Stimulated activated CD8-positive, alpha-beta memory T cell treated with anti-CD3 and anti-CD28 coated beads, Interleukin-12 subunit alpha, Interleukin-12 subunit beta, amount 100 ng/mL, for 4 hours (primary cell): ENCODE data around the gene SNAI1.

Source experiments
- DNase-seq: peaks from one replicate; pipeline ENCODE4 v3.0.0-alpha.2; 2020; ENCODE audit warnings: low read depth

Gene SNAI1

GRCh38 chr20:50013976-50014375, 31.2 kb downstream of the SNAI1 start:
- no peak for DNase-seq

- no peak for DNase-seq
These were observed 32.1 kb downstream of the SNAI1 start for GRCh38 chr20:50014570-50015562.

- no peak for DNase-seq
These were observed 32.8 kb downstream of the SNAI1 start for GRCh38 chr20:50015636-50015992.

GRCh38 chr20:50015993-50016770, 33.4 kb downstream of the SNAI1 start:
- no peak for DNase-seq

GRCh38 chr20:50017160-50017559, 34.4 kb downstream of the SNAI1 start:
- no peak for DNase-seq

GRCh38 chr20:50017576-50018248, 34.9 kb downstream of the SNAI1 start:
- no peak for DNase-seq

GRCh38 chr20:50019466-50020256, 36.9 kb downstream of the SNAI1 start:
- no peak for DNase-seq

- no peak for DNase-seq
These were observed 37.5 kb downstream of the SNAI1 start for GRCh38 chr20:50020288-50020687.

GRCh38 chr20:50022676-50023075, 39.9 kb downstream of the SNAI1 start:
- no peak for DNase-seq

- no peak for DNase-seq
These were observed 40.5 kb downstream of the SNAI1 start for GRCh38 chr20:50023116-50023805.

GRCh38 chr20:50026746-50027575, 44.2 kb downstream of the SNAI1 start:
- DNase-seq, result no peak

GRCh38 chr20:50027611-50028105, 44.9 kb downstream of the SNAI1 start:
- no peak for DNase-seq

GRCh38 chr20:50029083-50029696, 46.4 kb downstream of the SNAI1 start:
- DNase-seq, result no peak

- DNase-seq, result no peak
These were observed 47.1 kb downstream of the SNAI1 start for GRCh38 chr20:50029697-50030461.

GRCh38 chr20:50032955-50033666, 50.3 kb downstream of the SNAI1 start:
- no peak for DNase-seq

GRCh38 chr20:50034567-50035180, 51.9 kb downstream of the SNAI1 start:
- DNase-seq, result no peak

GRCh38 chr20:50036703-50037102, 53.9 kb downstream of the SNAI1 start:
- DNase-seq, result no peak

- DNase-seq, result no peak
These were observed 54.3 kb downstream of the SNAI1 start for GRCh38 chr20:50037123-50037522.
